DMS53 treated with DMSO at 0.1 percent for 48 hours (cell line): ENCODE results near the gene CCDC86.
"Not testable (repeated sequence)": the region's sequence is repeated elsewhere in the genome, so short reads cannot be mapped to it uniquely, and the experiment has no call there.

Source experiments
- DNase-seq: peaks from one replicate; lab custom pipeline; 2025; ENCODE audit not compliant: unreplicated experiment; lab: John Stamatoyannopoulos, UW

Gene CCDC86, protein sequence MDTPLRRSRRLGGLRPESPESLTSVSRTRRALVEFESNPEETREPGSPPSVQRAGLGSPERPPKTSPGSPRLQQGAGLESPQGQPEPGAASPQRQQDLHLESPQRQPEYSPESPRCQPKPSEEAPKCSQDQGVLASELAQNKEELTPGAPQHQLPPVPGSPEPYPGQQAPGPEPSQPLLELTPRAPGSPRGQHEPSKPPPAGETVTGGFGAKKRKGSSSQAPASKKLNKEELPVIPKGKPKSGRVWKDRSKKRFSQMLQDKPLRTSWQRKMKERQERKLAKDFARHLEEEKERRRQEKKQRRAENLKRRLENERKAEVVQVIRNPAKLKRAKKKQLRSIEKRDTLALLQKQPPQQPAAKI

DNA sequence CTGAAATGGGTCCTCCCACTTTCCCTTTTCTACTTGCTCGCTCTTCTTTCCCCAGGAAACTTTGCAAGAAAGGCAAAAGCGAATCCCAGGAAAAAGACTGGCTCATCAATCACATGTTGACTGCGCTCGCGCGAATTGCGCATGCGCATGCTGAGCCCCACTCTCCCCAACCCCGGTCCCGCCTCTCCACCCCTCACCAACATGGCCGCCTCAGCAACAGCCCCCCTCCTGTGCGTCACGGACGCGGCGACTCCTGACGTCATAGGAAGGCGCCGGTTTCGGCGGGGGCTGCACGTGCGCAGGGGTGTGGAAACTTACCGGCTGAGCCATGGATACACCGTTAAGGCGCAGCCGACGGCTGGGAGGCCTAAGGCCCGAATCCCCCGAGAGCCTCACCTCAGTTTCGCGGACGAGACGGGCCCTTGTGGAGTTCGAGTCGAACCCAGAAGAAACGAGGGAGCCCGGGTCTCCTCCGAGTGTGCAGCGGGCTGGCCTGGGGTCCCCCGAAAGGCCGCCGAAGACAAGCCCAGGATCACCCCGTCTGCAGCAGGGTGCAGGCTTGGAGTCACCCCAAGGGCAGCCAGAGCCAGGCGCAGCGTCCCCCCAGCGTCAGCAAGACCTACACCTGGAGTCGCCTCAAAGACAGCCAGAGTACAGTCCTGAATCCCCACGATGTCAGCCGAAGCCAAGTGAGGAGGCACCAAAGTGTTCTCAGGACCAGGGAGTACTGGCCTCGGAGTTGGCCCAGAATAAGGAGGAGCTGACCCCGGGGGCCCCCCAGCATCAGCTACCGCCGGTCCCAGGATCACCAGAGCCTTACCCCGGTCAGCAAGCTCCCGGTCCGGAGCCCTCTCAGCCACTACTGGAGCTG is at the start of gene CCDC86:
TSS of gene CCDC86 (plus strand) at position 317 of the 871 bp plus-strand sequence. CDS start at position 329, 12 bp downstream.
- DNase-seq: peak; percentile 84

DNA sequence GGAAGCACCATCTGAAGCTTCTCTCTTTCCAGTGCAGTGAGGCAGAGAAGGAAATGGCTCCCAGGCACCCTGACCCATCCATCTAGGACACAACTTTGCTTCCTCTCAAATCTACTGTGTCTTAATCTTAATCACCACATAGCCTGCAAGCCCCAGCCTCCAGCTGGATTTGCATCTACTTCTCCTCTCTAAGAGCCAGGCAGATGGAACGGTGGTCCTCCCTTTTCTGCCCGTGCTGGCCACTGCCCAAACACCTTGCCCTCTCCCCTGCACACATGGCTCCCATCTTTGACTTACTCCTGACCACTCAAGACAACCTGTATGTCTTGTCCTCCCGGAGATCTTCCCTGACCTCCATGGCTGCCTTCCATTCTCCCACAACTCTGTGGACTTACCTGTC is 49.4 kb upstream of the CCDC86 start:
- no peak for DNase-seq

DNA sequence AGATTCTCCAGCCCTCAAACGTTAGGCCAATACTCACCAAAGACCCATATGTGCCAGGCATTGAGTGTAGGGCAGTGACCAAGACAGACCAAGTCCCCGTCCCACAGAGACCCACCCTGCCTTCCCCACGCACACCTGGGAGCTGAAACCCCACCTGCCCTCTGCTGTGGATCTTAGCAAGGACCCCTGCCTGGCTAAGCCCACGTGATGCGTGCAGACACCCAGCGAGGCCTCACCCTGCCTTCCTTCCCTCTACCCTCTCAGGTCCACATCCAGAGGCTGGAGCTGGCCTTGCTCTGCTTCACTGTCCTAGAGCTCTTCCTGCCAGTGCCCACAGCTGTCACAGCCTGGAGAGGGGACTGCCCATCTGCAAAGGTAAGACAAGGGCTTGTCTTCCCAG is 46.6 kb upstream of the CCDC86 start:
- DNase-seq: no peak

DNA sequence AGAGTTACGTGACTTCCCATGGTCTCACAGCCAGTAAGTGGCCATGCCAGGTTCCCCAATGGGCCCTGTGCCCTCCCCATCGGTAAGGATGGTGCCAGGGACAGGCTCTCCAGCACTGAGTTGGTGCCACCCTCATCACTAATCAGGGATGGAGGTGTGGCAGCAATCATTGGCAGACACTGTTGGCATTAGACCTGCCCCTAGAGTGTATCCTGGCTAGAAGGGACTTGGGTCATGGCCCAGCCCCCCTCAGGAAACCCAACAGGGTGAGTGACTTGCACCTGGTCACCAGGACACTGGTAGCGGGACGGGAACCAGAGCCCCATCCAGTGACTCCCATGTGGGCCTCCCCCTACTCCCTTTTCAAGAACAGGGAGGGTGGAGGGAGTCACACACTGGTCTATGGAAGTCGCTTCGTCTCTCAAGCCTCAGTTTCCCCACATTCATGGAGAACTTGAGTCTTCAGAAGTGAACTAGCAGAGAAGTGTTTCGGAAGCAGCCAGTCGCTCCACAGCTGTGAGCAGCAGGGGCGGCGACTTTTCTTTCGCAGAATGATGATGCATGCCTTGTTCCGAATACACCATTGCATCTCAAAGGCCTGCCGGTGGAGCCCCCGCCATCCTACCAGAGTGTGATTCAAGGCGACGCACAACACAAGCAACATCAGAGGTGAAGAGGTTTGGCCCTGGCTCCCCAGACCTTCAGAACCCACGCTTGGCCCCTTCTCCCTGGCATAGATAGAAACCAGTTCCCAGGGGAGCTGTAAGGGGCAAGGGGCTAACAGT is 43.9 kb upstream of the CCDC86 start:
- DNase-seq: no peak

DNA sequence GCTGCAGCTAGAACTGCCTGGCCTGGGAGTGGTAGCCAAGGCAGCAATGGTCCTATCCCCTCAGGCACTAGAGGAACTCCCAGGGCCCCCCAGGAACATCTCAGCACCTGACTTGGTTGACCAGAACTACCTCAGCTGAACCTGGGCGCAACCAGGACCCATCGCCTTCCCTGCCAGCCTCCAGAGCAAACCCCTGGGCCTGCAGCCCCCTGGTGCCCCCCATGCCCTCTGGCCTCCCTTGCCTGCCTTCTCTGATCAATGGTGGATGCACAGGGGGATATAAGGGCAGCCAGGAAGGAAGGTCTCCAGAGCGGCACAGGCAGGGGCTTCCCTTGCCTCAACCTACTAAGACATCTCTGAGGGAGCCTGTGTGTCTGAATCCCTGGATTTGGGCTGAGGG is 43.3 kb upstream of the CCDC86 start:
- DNase-seq: no peak

DNA sequence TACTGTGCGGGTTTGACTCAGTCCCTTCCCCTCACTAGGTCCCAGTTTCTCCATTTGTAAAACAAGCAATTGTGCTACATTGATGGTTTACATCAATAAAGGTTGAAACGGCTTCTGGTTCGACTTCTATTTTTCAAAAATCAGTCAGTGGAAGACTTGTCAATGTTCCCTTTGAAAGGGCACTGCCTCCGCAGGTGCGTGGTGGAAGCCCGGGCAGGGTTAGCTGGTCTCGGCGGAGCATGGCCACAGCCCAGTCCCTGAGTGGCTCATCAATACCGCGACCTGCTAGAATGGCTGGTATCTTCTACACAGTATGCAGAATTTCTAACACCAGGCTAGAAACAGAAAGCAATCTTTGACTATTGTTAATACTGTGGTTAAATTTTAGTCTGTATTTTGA is 40.7 kb upstream of the CCDC86 start:
- DNase-seq: no peak

DNA sequence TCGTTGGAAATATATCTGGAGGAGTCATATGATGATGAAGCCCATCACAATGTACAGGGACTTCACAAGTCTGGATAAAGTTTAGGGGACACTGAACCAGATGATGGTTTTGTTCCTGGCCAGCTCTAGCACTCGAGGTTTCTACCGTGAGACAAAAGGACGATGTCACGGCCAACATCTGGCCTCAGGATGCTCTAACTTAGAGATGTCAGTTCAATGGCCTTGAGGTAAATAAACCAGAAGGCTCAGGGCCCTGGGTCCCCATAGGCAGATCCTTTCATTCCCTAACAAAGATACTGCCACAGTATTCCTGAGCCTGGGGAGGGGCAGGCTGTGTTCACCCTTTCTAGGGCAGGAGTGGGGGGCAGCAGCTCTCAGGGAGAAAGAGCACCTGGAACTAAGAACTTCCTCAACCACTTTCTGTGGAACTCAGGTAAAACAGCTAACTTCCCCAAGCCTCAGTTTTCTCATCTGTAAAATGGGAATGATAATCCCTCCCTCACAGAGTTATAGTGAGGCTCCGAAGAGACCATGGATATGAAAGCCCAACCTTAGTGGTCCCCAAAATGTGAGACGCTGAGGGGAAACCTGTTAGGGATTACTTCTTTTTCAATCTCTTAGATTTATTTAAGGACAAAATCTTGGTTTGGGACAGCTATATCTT is 38.5 kb upstream of the CCDC86 start:
- DNase-seq: no peak

DNA sequence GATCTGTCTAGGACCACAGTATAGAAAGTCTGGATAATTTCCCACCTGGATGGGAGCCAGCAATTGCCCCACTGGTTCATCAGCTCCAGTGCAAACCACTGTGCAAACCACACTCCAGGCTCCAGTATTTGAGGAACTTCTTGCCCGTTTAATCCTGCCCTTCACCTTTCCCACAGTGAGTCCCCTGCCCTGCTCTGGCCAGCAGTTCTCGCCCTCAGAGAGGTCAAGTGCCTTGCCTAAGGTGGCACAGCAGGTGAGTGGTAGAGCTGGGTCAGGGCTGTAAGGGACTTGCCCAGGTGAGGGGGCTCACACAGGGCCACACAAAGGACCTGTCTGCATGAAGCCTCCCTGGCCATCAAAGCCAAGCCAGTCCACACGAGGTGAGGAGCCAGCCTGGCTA is 32.7 kb upstream of the CCDC86 start:
- DNase-seq: no peak

DNA sequence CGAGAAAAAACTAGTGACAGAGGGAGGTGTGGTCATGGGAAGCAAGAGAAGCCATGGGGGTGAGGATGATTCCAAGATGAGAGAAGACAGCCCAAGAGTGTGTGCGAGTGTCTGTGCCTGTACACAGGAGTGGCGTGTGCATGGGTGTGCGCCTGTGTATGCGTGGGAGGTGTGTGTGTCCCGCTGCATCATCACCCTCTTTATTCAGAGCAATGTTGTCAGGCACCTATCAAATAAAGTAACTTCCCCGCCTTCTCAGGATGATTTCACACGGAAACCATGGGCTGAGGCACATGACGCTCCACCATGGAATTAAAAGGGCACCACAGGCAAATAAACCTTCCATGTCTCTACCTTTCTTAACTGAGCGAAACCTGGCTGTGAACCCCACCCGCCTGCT is 32.2 kb upstream of the CCDC86 start:
- DNase-seq: no peak

DNA sequence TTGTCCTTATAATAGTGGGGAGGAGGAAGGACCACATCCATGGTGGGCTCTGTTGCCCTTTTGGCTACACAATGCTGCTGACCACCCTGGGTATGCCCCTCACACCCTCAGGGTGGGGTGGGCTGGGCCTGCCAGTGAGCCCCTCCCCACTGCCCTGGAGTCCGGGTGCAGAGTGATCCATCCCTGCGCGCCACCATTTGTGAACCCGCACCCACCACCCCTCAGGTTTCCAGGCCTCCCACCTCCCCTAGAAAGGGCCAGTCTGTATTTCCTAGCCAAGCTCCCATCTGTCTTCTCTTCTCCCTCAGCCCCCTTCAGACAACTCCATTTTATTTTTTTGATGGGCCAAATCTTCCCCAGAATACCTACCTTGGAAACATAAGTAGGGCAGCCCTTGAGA is 31.8 kb upstream of the CCDC86 start:
- no peak for DNase-seq

DNA sequence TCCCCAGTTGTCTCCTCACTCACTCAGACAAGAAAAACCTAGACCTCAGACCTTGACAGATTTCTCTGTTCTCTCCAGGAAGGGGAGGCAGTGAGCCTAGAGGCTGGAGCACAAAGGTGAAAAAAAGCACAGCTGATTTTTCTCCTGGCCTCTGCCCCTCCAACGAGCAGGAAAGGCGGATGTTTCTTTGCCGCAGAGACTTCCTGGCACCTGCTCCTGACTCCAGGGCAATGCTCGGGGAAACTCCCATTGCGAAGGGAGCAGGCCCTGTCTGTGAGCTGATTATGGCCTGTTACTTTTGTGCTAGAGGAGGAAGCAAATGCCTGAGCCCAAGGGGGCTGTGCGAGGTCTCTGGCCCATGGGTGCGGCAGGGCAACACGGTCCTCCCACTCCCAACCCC is 31.3 kb upstream of the CCDC86 start:
- DNase-seq: peak; percentile 39

DNA sequence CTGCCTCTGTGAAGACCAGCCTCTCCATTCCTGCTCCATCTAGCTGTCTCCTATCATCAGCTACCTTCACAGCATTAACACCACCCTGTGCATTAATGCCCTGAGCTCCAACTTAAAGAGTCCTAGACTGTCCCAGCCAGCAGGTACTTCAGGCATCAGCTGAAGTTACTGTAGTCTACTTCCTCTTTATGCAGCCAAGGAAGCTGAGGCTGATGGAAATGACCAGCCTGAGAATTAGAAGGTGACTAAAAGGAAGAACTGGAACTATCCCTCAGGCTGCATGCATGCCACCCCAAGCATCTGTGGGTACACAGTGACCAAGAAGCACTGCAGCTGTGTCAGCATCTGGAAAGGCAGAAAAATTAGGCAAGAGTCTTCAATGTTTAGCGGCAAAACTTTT is 28.6 kb upstream of the CCDC86 start:
- no peak for DNase-seq

DNA sequence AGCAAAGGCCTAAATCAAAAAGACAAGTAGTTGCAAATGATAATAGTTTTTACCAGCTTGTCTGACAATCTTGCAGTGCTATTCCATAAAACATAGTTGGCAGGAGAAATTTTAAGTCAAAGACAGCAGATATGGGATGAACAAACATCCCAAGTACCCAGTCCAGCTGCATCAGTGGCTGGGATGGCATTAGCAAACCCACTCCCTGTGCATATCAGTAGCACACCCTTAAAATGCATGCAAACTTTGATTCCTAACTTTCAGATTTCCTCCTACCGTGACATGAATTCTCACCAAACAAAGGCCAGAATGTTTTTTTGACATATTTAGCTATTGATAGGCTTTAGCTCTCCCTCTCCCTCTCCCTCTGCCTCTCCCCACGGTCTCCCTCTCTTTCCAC is 27.8 kb upstream of the CCDC86 start:
- DNase-seq: no peak

DNA sequence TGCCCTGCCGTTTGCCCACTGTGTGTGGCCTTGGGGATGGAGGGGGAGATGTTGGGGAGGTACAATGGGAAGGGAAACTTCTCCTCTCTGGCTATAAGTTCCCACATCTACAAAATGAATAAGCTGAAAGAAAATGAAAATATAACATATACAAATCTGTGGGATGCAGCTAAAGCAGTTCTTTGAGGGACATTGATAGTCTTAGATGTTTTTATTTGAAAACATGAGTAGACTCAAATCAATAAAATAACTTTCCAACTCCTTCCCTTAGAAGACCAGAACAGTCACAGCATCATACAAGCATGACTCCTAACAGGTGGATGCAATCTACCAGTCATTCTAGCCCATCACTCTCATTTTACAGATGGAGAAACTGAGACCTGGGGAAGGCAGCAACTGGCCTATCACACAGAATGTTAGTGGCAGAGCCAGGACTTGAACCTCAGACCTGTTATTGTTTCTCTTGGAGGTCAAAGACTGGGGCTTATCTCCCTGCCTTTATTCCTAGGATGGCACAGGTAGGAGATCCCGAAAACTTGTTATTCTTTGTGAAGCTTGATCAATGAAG is 25.2 kb upstream of the CCDC86 start:
- no peak for DNase-seq

DNA sequence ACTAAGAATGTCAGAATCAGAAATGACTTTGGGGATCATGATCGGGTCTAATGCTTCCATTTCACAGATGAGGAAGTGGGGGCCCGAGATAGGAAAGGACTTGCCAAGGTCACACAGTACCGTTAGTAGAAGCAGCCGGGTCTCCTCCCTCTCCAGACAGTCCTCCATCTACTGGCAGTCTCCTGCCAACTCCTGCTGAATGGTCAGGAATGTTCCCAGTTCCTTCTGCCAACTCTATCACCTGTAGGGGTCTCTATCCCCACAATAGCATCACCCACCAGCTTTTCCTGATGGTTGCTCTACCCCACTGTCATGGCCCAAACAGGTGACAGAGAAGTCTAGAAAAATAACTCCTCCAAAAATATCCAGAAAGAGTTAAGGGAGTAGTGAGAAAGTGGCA is 23.9 kb upstream of the CCDC86 start:
- no peak for DNase-seq

DNA sequence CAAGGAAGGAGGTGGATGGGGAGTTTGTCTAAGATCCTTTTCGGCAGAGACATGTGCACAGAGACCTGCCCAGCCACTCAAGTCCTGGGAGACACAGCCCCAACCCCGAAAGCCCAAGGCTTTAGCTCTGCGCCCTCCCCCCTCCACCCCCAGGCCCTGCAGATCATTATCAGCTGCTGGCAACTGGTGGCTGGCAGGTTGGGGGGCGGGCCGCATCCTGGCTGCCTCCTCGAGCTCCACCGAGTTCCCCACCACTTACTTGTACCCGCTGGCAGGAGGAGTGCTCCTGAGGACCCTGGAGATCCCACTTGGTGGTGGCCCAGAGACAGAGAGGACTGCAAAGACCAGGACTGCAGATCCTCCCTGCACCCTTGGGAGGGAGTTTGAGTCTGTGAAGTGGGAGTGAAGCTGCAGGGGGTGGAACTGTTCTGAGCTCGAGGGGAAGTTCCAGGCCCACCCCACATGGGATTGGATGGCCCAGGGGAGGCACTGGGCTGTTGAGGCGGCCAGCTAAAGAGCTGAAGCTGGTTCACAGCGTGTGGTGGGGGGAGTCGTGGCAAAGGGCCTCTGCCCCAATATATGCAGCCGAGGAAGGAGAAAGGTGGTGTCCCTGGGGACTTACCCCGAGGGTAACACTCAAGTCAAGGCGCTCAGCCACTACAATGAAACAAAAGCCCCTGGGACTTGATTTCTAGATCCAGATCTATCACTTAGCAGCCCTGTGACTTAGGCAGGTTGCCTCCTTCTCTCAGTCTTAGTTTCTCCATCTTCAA is 19.9 kb upstream of the CCDC86 start:
- no peak for DNase-seq

DNA sequence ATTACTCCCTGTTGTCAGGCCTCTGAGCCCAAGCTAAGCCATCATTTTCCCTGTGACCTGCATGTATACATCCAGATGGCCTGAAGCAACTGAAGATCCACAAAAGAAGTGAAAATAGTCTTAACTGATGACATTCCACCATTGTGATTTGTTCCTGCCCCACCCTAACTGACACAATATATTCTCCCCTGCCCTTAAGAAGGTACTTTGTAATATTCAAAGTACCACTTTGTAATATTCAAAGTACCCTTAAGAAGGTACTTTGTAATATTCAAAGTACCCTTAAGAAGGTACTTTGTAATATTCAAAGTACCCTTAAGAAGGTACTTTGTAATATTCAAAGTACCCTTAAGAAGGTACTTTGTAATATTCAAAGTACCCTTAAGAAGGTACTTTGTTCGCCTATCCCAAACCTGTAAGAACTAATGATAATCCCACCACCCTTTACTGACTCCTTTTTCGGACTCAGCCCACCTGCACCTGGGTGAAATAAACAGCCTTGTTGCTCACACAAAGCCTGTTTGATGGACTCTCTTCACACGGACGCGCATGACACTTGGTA is 18.1 kb upstream of the CCDC86 start:
- not testable (repeated sequence) for DNase-seq

DNA sequence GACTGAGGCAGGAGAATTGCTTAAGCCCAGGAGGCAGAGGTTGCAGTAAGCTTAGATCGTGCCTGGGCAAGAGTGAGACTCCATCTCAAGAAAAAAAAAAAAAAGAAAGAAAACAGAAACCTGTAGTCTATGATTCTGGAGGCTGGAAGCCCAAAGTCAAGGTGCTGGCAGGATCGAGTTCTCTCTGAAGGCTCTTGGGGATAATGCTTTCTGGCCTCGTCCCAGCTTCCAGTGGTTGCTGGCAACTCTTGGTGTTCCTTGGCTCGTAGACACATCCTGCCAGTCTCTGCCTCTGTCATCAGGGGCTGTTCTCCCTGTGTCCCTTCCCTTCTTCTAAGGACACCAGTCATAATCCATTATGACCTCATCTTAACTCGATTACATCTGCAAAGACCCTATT is 16.8 kb upstream of the CCDC86 start:
- no peak for DNase-seq

DNA sequence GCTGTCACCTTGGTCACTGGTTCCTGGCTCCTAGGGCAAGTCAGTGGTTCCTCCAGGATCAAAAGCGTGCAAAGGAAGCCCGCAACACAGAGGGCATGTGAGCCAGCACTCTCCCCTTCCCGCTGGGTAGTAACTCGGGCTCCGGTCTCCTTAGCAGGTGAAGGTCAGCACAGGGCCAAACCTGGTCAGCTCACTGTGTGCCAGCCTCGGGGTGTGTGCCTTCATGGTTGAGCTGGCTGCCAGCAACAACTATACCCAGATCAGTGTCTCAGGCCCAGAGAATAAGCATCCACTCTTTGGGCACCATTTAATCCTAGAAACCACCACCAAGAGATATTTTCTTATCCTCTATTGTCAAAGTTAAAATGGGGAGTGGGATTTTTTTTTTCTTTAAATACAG is 16.1 kb upstream of the CCDC86 start:
- DNase-seq: no peak
